WERI-Rb-1 (cell line): ENCODE results near the gene S100A1.

ENCODE experiments used
- DNase-seq: peaks from one replicate; pipeline ENCODE4 v3.0.0-alpha.2; 2020
- H3K27ac ChIP-seq: fragments of 250-450 bp; sonication (Bioruptor Pico); 2 replicates; pipeline ENCODE4 v1.5.1; 2020; ENCODE audit warnings: mild to moderate bottlenecking, moderate library complexity
- H3K27me3 ChIP-seq: fragments of 250-450 bp; sonication (Bioruptor Pico); 2 replicates; pipeline ENCODE4 v1.5.1; 2021; ENCODE audit warnings: mild to moderate bottlenecking, low read depth, moderate library complexity; ENCODE audit not compliant: insufficient read depth, severe bottlenecking
- H3K36me3 ChIP-seq: fragments of 250-450 bp; sonication (Bioruptor Pico); 2 replicates; pipeline ENCODE4 v1.5.1; 2020; ENCODE audit warnings: mild to moderate bottlenecking, moderate library complexity
- H3K4me3 ChIP-seq: 2 replicates; pipeline ENCODE4 v1.5.1; 2011; ENCODE audit warnings: low read depth, mild to moderate bottlenecking, control low read depth, low read length
- H3K9me3 ChIP-seq: fragments of 250-450 bp; sonication (Bioruptor Pico); 2 replicates; pipeline ENCODE4 v1.5.1; 2021; ENCODE audit warnings: mild to moderate bottlenecking, moderate library complexity; ENCODE audit not compliant: severe bottlenecking
- TF ChIP-seq, protein P1 (sequence below): IDR thresholded peaks from 2 replicates; pipeline ENCODE4 v1.5.1; 2011; ENCODE audit warnings: low read depth, mild to moderate bottlenecking, control low read depth, inconsistent platforms, low read length

The S100A1 gene

DNA sequence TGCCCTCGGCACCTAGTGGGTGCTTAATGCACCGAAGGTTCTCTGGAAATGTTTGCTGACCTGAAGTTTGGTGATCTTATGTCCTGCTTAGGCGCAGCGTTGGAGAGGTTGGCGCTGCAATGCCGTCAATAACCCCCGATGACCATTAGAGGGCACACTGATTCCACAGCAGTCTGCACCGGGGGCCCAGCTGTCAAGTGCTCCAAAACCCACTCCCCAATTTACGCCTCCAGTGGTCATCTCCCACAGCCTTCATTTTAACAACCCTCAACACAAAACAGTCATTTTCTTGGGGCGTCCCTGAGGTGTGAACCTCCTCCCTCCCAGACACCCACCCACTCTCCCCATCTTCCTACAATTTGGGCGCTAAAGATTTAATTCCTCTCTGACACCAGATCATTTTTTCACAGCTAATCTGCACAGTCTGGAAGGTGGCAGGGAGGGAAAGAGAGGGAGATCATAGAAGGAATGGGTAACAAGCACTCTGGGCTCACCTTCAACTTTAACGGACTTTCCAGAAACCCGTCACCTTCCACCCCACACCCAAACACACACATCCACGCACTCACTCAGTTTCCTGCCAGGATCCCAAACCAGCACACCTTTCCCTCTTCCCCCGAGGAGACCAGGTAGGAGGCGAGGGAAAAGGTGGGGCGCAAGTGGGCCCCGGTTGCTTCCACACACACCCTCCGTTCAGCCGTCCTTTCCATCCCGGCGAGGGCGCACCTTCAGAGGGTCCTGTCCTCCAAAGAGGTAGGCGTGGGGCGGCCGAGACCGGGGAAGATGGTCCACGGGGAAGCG, 49.7 kb downstream of the S100A1 start:
- Histone ChIP-seq H3K9me3 (no peaks in the 10 kb centered on the region), H3K27me3 (peaks cover 44% of the 10 kb centered on the region), H3K27ac (no peak overlapping the region), H3K4me3 (peak overlapping the region; percentile 53), H3K36me3 (no peaks in the 10 kb centered on the region)
- TF ChIP-seq, protein P1, sequence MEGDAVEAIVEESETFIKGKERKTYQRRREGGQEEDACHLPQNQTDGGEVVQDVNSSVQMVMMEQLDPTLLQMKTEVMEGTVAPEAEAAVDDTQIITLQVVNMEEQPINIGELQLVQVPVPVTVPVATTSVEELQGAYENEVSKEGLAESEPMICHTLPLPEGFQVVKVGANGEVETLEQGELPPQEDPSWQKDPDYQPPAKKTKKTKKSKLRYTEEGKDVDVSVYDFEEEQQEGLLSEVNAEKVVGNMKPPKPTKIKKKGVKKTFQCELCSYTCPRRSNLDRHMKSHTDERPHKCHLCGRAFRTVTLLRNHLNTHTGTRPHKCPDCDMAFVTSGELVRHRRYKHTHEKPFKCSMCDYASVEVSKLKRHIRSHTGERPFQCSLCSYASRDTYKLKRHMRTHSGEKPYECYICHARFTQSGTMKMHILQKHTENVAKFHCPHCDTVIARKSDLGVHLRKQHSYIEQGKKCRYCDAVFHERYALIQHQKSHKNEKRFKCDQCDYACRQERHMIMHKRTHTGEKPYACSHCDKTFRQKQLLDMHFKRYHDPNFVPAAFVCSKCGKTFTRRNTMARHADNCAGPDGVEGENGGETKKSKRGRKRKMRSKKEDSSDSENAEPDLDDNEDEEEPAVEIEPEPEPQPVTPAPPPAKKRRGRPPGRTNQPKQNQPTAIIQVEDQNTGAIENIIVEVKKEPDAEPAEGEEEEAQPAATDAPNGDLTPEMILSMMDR, result peak; percentile 100
- DNase-seq, result peak; percentile 87

DNA sequence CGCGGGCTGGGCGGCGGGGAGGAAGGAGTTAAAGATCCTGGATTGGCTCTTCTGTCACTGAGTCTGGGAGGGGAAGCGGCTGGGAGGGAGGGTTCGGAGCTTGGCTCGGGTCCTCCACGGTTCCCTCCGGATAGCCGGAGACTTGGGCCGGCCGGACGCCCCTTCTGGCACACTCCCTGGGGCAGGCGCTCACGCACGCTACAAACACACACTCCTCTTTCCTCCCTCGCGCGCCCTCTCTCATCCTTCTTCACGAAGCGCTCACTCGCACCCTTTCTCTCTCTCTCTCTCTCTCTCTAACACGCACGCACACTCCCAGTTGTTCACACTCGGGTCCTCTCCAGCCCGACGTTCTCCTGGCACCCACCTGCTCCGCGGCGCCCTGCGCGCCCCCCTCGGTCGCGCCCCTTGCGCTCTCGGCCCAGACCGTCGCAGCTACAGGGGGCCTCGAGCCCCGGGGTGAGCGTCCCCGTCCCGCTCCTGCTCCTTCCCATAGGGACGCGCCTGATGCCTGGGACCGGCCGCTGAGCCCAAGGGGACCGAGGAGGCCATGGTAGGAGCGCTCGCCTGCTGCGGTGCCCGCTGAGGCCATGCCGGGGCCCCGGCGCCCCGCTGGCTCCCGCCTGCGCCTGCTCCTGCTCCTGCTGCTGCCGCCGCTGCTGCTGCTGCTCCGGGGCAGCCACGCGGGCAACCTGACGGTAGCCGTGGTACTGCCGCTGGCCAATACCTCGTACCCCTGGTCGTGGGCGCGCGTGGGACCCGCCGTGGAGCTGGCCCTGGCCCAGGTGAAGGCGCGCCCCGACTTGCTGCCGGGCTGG, 50.5 kb downstream of the S100A1 start, which contains the start of gene NPR1:
Gene NPR1 (plus strand): TSS at position 170 of the 818 bp plus-strand sequence. CDS start 421 bp downstream, at position 591.
- TF ChIP-seq, protein P1, result 0 out of 2 replicates have a peak, but pooled peaks have one; percentile 29
- H3K4me3 ChIP-seq, result peak within 1 kb of the TSS; percentile 53
- peak; percentile 74 for DNase-seq
- peaks cover 44% of the 10 kb centered on the region for H3K27me3 ChIP-seq
- no peak within 1 kb of the TSS for H3K27ac ChIP-seq
- H3K9me3 ChIP-seq, result no peaks in the 10 kb centered on the region
- no peaks in the 10 kb centered on the region for H3K36me3 ChIP-seq

DNA sequence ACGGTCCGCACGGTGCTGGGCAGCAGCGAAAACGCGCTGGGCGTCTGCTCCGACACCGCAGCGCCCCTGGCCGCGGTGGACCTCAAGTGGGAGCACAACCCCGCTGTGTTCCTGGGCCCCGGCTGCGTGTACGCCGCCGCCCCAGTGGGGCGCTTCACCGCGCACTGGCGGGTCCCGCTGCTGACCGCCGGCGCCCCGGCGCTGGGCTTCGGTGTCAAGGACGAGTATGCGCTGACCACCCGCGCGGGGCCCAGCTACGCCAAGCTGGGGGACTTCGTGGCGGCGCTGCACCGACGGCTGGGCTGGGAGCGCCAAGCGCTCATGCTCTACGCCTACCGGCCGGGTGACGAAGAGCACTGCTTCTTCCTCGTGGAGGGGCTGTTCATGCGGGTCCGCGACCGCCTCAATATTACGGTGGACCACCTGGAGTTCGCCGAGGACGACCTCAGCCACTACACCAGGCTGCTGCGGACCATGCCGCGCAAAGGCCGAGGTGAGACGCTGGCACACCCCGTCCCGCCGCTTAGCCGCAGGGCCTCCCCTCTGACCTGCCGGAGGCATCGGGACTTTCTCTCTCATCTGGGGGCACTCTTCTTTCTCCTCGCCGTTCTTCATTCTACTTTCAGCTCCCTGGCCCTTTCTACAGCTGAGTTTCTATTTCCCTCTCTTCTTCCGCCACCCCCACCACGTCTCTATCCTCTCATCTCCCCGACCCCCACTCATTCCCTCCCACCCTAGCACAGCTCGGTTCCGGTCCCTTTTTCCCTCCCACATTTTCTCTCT, 51.3 kb downstream of the S100A1 start:
- no peaks in the 10 kb centered on the region for H3K36me3 ChIP-seq
- H3K9me3 ChIP-seq, result no peaks in the 10 kb centered on the region
- H3K27me3 ChIP-seq, result peaks cover 44% of the 10 kb centered on the region
- TF ChIP-seq, protein P1, result peak; percentile 60
- DNase-seq, result peak; percentile 72
- H3K4me3 ChIP-seq, result peak overlapping the region; percentile 53
- H3K27ac ChIP-seq, result no peak overlapping the region

DNA sequence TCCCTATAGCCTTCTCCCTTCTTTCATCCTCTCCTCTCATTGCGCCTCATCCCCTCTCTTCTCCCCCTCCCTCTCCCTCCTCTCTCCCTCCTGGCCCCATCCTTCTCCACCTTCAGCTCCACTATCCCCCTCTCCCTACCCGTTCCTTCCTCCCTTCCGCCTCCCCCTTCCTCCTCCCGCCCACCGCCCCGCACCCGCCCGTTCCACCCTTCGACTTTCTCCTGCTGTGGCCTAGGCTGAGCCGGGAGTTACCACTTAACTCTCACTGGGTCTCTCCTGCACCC, 51.8 kb downstream of the S100A1 start:
- H3K4me3 ChIP-seq, result no peak overlapping the region

More for the DNA sequence above, 51.8 kb downstream of the S100A1 start:
- DNase-seq, result no peak
- TF ChIP-seq, protein P1, result no peak
- H3K9me3 ChIP-seq, result no peaks in the 10 kb centered on the region
- no peaks in the 10 kb centered on the region for H3K36me3 ChIP-seq
- H3K27me3 ChIP-seq, result peaks cover 44% of the 10 kb centered on the region
- no peak overlapping the region for H3K27ac ChIP-seq
